Inferior parietal cortex (tissue), 1 donor: ENCODE results near the gene TBX4.

Source experiments
- DNase-seq: peaks from one replicate; pipeline ENCODE4 v3.0.0-alpha.2; 2016; ENCODE audit errors: extremely low spot score

Gene TBX4

DNA sequence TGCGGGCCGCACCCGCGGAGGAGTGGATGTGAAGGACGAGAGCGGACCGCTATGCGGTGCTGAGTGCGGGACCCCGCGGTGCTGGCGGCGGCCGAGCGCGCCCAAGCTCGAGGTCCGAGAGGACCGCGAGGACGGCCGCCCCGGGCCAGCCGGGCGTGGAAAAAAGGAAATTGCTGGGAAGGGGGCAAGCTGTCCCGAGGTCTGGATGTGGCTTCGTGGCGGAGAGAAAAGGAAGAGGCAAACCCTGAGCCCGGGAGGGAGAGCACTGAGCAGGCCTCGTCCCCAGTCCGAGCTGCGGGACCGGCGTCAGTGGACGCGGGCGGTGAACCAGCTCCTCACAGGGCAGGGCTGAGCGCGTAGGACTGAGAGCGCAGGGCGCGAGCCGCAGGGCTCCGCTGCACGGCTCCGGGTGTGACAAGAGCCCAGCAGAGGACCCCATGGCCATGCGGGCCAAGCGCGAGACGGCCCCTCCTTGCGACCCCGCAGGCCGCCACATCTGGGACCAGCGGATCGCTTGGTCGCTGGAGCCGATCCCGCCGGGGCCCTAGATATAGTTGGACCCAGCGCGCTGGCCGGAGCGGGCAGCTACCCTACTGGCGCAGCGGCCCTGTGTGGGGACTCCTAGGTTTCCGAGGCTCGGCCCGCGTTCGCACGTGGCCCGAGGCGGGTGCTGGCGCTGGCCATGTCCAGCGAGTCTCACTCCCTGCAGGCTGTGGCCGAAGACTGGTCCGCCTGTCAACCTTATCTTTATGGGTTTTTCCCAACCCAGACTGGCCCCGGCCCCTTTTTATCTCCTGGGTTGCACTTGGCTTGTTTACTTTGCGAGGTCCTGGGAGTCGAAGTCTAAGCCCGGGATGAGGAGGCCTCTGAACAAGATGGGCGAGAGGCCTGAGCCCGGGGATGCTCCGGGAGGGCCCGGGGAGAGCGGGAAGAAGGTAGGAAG, 2.4 kb downstream of the TBX4 start:
- DNase-seq = no peak

DNA sequence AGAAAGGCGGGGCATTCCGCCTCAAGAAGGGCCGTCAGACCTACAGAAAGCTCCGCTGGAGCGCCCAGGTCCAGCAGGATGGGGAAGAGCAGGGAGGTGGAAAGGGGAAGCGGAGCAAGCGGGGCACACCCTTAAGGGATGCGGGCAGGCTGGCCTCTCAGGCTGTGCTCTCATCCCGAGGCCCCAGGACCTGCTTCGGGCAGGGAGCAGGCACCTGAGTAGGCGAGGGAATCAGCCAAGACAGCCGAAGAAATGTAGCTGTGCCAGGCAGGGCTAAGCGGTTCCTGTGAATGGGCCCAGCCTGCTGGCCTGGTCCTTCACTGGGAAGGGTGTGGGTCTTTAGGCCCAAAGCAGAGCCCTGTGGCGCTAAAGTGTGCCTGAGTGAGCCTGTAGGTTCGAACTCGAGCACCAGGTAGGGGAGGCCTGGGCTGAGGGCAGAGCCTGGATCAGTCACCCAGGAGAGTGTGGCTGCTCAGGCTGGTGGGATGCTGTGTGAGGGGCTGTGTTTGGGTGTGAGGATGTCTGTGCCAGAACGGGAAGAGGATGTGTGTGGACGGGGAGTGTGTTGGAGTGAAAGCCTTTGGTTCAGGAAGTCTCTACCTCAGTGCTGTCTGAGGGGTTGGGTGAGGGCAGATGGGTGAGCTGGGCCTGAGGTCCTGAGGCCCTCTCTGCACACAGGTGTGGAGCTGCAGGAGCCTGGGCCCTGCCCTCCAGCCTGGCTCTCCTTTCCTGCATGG, 3.3 kb downstream of the TBX4 start:
- DNase-seq = no peak

GRCh38 chr17:61456061-61456681, 3.9 kb downstream of the TBX4 start:
- no peak for DNase-seq

DNA sequence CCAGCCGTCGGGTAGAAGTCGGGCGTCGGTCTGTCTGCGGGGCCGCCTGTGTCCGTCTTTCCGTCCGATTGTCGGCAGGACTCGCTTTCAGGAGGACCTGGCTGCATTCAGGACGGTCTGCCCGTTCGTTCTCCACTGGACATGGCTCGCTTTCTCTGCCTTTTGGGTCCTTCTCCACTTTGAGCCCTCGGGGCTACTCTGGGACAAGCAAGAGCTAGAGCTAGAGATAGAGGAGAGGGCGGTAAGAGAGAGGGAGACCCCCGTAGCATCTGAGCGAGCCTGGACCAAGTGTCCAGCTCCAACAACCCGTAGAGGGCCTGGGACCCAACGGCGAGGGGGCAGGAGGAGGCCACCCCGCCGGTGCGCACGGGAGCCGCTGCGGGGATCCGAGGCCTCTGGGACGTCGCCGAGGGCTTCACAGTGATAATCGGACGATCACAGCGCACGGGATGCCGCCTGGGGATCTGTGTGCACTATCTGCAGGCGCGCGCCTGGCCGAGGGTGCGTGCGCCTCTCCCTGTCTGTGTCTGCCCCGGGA, 4.5 kb downstream of the TBX4 start:
- no peak for DNase-seq

DNA sequence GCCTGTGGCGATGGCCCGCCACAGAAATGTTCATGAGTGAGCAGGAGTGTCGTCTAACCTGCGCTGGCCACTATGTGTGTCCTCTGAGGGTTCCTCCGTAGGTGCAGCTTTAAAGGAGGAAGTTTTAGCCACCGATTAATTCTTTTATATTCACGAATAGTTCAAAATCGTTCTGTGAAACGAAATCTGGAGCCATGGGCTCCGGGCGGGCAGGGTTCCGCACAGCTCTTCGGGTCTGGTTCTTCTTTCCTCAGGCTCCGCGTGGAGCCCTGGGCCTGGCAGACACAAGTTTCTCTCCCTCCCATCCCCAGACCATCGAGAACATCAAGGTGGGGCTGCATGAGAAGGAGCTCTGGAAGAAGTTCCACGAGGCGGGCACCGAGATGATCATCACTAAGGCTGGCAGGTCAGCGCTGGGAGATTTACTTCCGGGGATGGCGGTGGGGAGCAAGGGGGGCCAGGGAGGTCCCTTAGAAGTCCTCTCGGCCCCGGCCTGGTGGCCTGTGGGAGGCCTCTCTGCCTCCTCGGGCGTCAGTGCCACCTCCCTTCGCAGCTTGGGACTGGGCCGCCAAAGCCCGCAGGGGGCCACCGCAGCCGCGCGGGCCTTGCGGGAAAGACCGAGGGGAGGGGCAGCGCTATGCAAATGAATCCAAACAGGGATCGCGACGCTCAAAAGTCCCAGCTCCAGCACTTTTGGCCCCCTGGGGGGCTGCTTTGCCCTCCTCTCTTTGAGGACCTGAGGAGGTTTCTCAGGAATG, 5.2 kb downstream of the TBX4 start:
- DNase-seq = no peak

GRCh38 chr17:61458000-61458399, 5.8 kb downstream of the TBX4 start:
- DNase-seq = no peak

GRCh38 chr17:61458421-61459141, 6.4 kb downstream of the TBX4 start:
- DNase-seq = no peak

DNA sequence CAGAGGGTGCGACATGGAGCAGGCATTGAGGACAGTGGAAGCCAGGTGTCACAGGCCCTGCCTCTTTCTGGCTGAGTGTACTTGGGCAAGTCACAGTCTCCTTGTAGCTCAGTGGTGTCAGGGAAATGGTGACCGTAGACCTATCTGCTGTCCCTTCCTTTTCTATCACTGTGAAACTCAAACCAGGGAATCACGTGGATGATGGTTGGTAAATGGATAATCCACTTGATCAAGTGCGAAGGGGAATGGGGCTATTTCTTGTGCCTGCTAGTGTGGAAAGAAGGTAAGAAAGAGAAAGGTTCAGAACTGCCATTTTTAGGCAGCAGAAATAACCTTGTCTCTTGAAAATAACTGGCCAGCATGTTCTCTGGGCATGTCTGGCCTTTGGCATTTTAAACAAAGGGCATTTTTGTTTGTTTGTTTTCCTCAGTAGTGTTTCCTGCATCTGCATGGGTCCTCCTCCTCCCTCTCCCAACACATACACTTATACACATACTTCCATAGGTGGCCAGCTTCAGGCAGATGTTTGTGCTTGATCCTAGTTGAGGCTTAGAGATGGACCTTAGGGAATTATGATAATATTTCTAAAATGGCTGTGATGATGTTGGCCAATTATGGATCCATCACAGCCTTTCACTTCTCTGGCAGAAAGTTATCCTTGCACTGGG, 7.1 kb downstream of the TBX4 start:
- DNase-seq = no peak

GRCh38 chr17:61459939-61460718, 7.9 kb downstream of the TBX4 start:
- DNase-seq = no peak

DNA sequence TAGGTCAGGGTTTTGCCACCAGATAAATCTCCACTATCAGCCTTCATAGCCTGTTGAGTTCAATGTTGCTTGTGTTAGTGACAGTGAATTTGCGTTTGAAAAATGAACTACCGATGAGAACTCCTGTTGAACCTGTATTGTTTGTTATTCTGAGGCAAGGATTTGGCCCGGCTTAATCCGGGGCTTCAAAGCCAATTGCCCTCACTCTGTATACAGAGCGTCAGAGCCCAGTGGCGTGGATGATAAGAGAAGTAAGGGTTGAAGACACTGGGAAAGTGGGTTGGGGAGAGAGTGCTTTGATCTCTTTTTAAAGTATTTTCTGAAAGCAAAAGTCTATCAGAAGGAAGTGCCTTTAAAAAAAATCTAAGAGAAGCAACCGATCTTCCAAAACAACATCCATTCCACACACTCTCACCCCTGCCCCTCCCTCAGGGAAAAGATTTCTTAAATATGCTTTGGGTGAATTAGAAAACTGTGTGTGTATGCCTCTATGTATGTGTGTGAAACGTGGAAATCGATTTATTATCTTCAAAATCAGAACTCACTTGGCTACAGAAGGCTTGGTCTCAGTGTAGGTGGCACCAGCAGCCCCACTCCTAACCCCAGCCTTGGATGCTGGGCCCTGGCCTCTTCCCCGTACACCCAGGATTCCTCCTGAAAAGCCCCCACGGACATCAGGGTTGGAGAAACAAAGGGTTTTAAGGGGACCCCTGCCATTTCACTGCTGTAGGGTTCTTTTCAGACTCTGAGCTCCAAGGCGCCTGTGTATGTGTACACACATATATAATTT, 8.8 kb downstream of the TBX4 start:
- DNase-seq = no peak

DNA sequence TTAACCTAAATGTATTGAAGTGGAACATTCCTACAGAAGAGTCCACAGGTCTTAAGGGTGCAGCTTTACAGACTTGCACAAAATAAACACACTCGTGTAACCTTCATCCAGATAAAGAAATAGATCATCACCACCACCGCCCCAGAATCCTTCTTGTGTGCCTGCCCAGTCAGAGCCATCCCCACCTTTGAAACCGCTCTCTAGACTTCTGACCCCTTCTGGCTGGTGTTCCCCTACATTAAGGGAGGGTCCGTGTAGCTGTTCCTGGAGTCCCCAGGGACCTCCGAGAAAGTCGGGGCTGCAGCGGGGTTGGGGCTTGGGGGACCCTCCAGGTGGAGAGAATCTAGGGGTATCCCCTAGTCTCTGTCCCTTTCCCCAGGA, 9.4 kb downstream of the TBX4 start:
- no peak for DNase-seq

- DNase-seq = no peak
Observed at GRCh38 chr17:61461967-61462718, 9.9 kb downstream of the TBX4 start.

- no peak for DNase-seq
Observed at GRCh38 chr17:61462719-61463315, 10.6 kb downstream of the TBX4 start.

GRCh38 chr17:61463316-61464129, 11.3 kb downstream of the TBX4 start:
- DNase-seq = no peak

GRCh38 chr17:61464130-61464842, 12.1 kb downstream of the TBX4 start:
- no peak for DNase-seq

DNA sequence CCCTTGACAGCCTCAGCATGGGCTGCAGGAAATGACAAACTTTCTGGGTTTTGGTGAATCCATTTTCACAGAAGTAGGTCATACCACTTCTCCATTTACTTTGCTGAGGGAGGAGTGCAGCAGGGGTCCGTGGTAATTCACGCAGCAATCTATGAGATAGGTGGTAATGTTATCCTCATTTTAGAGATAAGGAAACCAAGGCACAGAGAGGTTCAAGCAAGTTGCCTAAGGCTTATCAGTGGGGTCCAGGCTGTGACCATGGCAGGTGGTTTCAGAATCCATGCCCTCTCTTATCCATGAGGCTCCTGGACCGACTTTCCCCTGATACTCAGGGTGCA, 12.6 kb downstream of the TBX4 start:
- DNase-seq = no peak
